Muscle of leg (tissue), 11 donors: ENCODE data around the gene CTNNA1. TPM values are rescaled to one million over a fixed set of nuclear protein-coding genes. Genes with fewer than 3 reads are reported as not detected.
A peak's percentile ranks its signal among the peaks of the same experiment; 100 is the strongest.

Experiments
- DNase-seq: peaks from one replicate; pipeline ENCODE4 v3.0.0; 2013
- H3K27ac ChIP-seq: one replicate; pipeline ENCODE4 v1.5.1; 2013; ENCODE audit warnings: mild to moderate bottlenecking, low read length, control low read depth
- H3K27me3 ChIP-seq: one replicate; pipeline ENCODE4 v1.6.1; 2013; ENCODE audit warnings: low read length; ENCODE audit not compliant: control insufficient read depth, insufficient read depth
- H3K36me3 ChIP-seq: one replicate; pipeline ENCODE4 v1.6.1; 2013; ENCODE audit warnings: low read length; ENCODE audit not compliant: control insufficient read depth, insufficient read depth
- H3K4me1 ChIP-seq: one replicate; pipeline ENCODE4 v1.6.1; 2013; ENCODE audit warnings: low read length; ENCODE audit not compliant: control insufficient read depth, insufficient read depth
- H3K4me3 ChIP-seq: one replicate; pipeline ENCODE4 v1.5.1; 2013; ENCODE audit warnings: low read length, control low read depth
- H3K9me3 ChIP-seq: replicated peaks from 2 replicates; pipeline ENCODE4 v1.6.1; 2013; ENCODE audit warnings: low read depth, low read length; ENCODE audit not compliant: control insufficient read depth
- WGBS: methylation state at CpG from one replicate; pipeline ENCODE4 v1.1.5; 2013; ENCODE audit warnings: missing lambda C conversion rate; ENCODE audit not compliant: insufficient coverage; 5-methylcytosine and 5-hydroxymethylcytosine counted together
- polyA plus RNA-seq, 8 donors: library from polyadenylated mRNA; unstranded; fragments of 120-200 nt; gene quantifications; one replicate each; pipeline versions ENCODE4 v1.2.1 to v1.2.3, GENCODE V29; 2013; ENCODE audit warnings: inconsistent platforms in 1 of 8, low replicate concordance in 1 of 8; ENCODE audit not compliant: insufficient read length in 8 of 8, insufficient read depth in 1 of 8
- total RNA-seq: library from RNA; stranded (reverse); fragments of 120-200 nt; gene quantifications from one replicate; pipeline ENCODE4 v1.2.4, GENCODE V29; 2013

CTNNA1 gene
- total and polyA plus RNA-seq, 9 donors: 247 to 344 (median 297) TPM

DNA sequence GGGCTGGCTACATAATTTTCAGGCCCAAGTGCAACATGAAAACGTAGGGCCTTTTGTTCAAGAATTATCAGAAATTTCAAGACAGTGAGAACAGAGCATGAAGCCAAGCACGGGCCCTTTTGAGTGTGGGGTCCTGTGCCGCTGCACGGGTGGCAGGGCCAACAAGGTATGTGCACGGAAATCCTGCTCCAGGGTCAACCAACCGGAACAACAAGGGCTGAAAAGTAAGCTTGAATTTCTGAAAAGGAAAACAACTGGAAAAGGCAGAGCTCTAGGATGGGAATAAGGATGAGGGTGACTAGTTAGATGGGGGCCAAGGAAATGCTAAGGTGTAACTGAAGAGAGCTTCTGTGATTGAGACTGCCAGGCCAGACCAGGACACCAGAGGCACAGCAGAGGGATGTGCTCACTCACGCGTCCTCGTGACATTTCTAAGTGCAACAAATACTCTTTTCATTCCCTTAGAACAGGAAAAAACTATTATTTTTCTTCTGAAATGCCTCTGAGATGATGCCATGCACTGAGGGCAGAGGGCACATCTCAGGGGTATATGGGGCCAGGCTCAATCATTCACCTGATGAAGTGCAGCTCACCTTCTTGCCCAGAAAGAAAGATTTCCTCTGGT is 202.6 kb downstream of the CTNNA1 start:
- Histone ChIP-seq H3K27me3 (no peaks in the 10 kb centered on the region), H3K9me3 (no peaks in the 10 kb centered on the region), H3K4me1 (peaks cover 56% of the 10 kb centered on the region), H3K27ac (peak overlapping the region; percentile 90), H3K36me3 (peaks cover 4% of the 10 kb centered on the region), H3K4me3 (no peak overlapping the region)
- DNase-seq: no peak
- 72% methylated on average over 9 of the region's 9 CpGs for WGBS

DNA sequence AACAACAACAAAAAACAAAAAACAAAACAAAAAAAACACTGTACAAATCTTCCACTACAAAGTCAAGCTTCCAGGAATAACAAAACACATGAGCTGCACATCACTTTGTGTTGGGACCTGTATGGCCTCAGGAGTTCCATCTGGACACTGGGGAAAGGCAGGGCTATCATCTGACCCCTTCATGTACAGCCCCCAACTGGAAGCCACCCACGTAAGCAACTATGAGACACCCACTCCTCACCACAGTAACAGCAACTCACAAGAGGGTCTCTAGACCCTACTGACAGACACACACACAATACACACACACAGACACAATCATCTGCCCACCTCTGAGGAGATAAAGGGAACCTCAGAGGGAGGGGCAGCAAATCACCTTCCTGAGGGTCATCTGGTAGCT is 203.6 kb downstream of the CTNNA1 start:
- DNase-seq: no peak
- Histone ChIP-seq H3K4me1 (peaks cover 46% of the 10 kb centered on the region), H3K27me3 (no peaks in the 10 kb centered on the region), H3K4me3 (no peak overlapping the region), H3K27ac (no peak overlapping the region), H3K36me3 (no peaks in the 10 kb centered on the region), H3K9me3 (no peaks in the 10 kb centered on the region)
- WGBS: 100% methylated on average over 1 of the region's 1 CpG

DNA sequence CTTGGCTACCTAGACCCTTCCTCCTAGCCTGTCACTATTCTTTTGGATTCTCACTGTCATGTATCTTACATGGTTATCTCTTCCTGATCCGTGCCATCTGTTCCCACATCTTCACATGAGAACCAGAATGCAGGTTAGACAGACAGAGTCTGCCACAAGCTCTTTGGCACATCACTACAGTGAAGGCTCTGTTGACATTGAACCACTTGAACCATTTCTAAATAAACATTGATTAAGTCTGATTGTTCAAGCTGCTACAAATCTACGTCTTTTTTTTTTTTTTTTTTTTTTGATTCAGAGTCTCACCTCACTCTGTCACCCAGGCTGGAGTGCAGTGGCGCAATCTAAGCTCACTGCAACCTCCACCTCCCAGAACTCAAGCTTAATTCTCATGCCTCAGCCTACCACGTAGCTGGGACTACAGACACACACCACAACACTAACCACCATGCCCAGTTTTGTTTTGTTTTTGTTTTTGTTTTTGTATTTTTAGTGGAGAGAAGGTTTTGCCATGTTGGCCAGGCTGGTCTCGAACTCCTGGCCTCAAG is 207.0 kb downstream of the CTNNA1 start:
- H3K4me1 ChIP-seq: peaks cover 30% of the 10 kb centered on the region
- no peak overlapping the region for H3K27ac ChIP-seq
- H3K27me3 ChIP-seq: no peaks in the 10 kb centered on the region
- no peak for DNase-seq
- no CpG with 5 or more reads among the region's 5 CpGs for WGBS
- no peaks in the 10 kb centered on the region for H3K36me3 ChIP-seq
- no peak overlapping the region for H3K4me3 ChIP-seq
- H3K9me3 ChIP-seq: no peaks in the 10 kb centered on the region

DNA sequence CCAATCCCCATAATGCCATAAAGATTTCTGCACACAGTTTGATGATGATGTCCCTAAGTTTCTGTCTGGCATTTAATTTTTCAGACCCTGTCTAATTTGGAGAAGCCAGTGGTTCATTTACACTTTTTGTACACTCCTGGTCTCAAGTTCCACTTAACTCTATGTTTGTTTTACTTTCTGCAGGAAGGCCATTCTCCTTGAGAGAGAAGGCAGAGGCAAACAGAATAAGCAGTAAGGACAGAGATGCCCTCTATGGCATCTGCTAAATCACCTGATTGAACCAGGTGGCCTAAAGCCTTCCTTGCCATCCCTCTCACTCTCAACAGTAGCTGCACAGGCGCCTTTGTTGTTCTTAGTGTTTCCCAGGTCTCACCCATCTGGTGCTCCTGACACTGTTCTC is 208.0 kb downstream of the CTNNA1 start:
- Histone ChIP-seq H3K4me1 (peaks cover 20% of the 10 kb centered on the region), H3K27ac (no peak overlapping the region), H3K27me3 (no peaks in the 10 kb centered on the region), H3K4me3 (no peak overlapping the region), H3K36me3 (no peaks in the 10 kb centered on the region), H3K9me3 (no peaks in the 10 kb centered on the region)
- WGBS: 89% methylated on average over 1 of the region's 1 CpG
- no peak for DNase-seq

DNA sequence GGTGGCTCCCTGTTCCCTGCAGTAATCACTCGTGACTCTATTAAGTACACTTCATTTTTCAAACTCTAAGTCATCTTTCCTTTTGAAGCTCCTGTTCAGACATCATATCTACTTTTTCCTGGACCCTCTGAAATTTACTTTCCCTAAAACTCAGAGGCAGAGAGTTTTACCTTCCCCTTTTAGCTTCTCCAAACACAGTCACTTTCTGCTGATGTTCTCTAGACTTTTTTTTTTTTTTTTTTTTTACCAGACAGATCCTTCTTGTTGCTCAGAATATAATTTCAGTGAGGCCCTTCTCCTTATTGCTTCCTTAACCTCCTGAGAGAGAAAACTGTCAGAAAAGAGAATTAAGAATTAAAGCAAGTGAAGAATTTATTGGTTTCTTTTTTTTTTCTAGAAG is 208.5 kb downstream of the CTNNA1 start:
- no peaks in the 10 kb centered on the region for H3K9me3 ChIP-seq
- no peaks in the 10 kb centered on the region for H3K36me3 ChIP-seq
- no peak overlapping the region for H3K27ac ChIP-seq
- 80% methylated on average over 1 of the region's 1 CpG for WGBS
- no peak for DNase-seq
- no peak overlapping the region for H3K4me3 ChIP-seq
- no peaks in the 10 kb centered on the region for H3K27me3 ChIP-seq
- peaks cover 19% of the 10 kb centered on the region for H3K4me1 ChIP-seq

DNA sequence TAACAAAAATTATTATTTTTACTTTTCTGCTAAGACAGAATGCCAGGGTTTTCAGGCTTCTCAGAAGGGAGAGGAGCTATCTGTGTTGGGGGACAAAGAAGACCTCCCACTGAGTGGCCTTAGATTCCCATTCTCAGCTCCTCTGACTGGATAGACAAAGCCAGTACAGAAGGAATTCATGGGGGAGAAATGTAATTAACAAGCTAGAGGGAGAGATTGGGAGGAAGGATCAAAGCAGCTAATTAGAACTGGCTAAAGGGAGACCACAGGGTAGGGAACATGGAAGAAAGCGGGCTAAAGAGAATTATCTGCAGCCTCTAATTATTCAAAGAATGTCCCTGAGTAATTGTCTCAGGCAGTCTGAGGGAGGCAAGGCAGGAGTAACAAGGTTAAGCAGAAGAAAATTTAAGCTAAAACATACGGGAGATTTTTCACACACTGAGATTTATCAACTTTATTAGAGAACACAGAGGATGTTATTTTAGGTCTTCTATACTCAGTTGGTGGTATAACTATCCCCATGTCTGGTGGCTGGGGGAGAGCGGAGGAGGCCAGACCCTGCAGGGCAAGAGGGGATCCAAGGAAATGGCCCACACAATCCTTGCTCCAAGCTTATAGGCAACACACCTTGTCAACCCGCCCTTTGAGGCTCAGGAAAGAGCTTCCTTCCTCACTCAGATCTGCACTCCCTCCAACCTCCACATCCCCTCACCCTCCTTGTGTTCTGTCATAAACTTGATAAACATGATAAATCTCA is 209.6 kb downstream of the CTNNA1 start:
- Histone ChIP-seq H3K36me3 (no peaks in the 10 kb centered on the region), H3K27me3 (no peaks in the 10 kb centered on the region), H3K4me1 (peaks cover 19% of the 10 kb centered on the region), H3K9me3 (no peaks in the 10 kb centered on the region), H3K4me3 (no peak overlapping the region), H3K27ac (no peak overlapping the region)
- DNase-seq: no peak
- WGBS: no CpG with 5 or more reads among the region's 4 CpGs

DNA sequence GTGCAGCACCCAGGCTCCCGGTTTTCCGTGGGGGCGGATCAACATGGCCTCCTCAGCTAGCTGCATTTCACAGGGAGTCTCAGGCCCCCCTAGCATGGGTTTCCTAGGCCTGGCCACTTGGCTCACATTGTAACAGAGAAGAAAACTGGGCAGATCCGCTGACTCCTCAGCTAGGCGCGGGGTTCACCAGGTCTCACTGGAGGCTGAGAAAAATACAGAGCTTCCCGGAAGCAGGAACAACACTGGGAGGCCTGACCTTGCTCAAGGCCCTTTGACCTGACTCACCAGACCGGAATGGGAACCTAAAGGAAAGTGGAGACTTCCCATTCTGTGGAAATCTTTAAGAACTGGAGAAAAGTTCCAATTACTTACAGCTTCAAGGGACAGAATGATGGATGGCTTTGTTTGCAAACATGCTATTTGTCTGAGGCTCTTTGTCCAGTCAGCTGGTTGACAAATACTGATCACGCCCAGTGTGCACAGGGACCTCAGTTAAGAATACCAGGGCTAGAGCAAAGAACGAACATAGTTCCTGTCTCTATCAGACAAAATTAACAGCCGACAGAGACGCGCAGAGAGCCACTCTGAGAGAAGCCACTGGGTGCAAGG is 210.6 kb downstream of the CTNNA1 start:
- H3K4me3 ChIP-seq: no peak overlapping the region
- no peak for DNase-seq
- H3K9me3 ChIP-seq: no peaks in the 10 kb centered on the region
- H3K36me3 ChIP-seq: no peaks in the 10 kb centered on the region
- 72% methylated on average over 12 of the region's 13 CpGs for WGBS
- H3K27me3 ChIP-seq: no peaks in the 10 kb centered on the region
- H3K27ac ChIP-seq: no peak overlapping the region
- peaks cover 24% of the 10 kb centered on the region for H3K4me1 ChIP-seq

DNA sequence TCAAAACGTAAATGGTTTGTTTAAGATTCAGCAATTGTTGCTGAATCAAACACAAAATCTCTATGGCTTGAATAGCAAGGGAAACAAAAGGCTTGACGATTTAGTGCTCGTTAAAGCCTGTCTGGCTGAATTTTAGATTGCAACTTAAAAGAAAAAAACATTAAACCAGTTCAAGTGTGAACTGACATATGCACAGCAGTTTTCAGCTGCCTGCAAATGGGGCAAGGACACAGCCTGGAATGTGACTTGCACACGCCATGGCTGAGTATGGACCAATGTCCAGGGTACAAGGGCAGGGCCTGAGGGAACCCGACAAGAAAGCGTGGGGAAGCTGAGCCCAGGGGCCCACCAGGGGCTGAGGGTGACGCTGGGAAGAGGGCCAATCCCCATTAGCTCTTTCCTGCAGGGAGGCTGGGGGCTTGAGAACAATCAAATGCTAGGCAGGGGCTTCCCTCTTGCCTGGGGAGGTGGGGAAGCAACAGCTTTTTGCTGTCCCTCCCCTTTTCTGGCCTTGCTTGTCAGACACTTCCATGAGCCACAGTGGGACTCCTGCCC is 211.5 kb downstream of the CTNNA1 start:
- no peaks in the 10 kb centered on the region for H3K9me3 ChIP-seq
- DNase-seq: no peak
- H3K36me3 ChIP-seq: no peaks in the 10 kb centered on the region
- H3K27me3 ChIP-seq: no peaks in the 10 kb centered on the region
- peak overlapping the region; percentile 33 for H3K27ac ChIP-seq
- peaks cover 33% of the 10 kb centered on the region for H3K4me1 ChIP-seq
- 34% methylated on average over 3 of the region's 7 CpGs for WGBS
- no peak overlapping the region for H3K4me3 ChIP-seq

DNA sequence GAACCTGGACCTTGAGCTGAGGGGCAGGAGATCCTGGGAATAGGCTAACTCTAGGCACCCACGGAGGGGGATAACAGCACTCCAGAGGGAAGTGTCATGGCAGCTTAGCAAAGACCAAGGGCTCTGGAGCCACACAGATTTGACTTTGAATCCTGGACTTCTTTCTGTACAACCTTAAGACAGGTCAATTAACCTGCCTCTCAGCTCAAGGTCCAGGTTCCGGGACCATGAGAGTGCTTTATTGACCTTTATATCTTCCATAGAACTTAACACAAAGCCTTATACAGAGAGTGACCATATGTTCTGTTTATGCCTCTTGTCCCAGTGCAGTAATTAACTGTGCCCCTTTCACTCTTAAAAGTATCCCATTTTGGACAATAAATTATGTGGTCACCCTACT is 212.4 kb downstream of the CTNNA1 start:
- Histone ChIP-seq H3K27ac (no peak overlapping the region), H3K27me3 (no peaks in the 10 kb centered on the region), H3K9me3 (no peaks in the 10 kb centered on the region), H3K4me1 (peaks cover 41% of the 10 kb centered on the region), H3K4me3 (no peak overlapping the region), H3K36me3 (no peaks in the 10 kb centered on the region)
- no peak for DNase-seq
- WGBS: 67% methylated on average over 1 of the region's 2 CpGs
